ENCODE results near the gene SLC7A6OS. TPM values are rescaled to one million over a fixed set of nuclear protein-coding genes. Genes with fewer than 3 reads are reported as not detected.

Gene SLC7A6OS
- total RNA-seq, 1 experiment from 2014 or later, result 19.4 TPM

GRCh38 chr16:68347605-68348004 lies 36.9 kb upstream of the SLC7A6OS start:
- intact Hi-C loops (cut with micrococcal nuclease), result no loop called here
- ChIA-PET POLR2A (no interaction called here), CTCF (interaction anchor here (0.5 kb wide), 1 partner anchor 113 kb away, joined by 3 read pairs; no protein-coding TSS in a partner anchor)
- Mint-ChIP-seq H3K27ac (ENCODE audit: low read depth, unreplicated experiment) (no peak overlapping the region), H3K36me3 (ENCODE audit: insufficient read depth, unreplicated experiment) (peaks cover 63% of the 10 kb centered on the region), H3K9me3 (ENCODE audit: unreplicated experiment) (no peaks in the 10 kb centered on the region), H3K27me3 (ENCODE audit: insufficient read depth, unreplicated experiment) (no peaks in the 10 kb centered on the region), H3K4me3 (ENCODE audit: unreplicated experiment) (no peak overlapping the region), H3K4me1 (ENCODE audit: insufficient read depth, unreplicated experiment) (no peaks in the 10 kb centered on the region)
- DNase-seq (ENCODE audit: unreplicated experiment), result no peak
- TF ChIP-seq CTCF (IDR thresholded peaks at IDR 0.05; ENCODE audit: unreplicated experiment), result no peak
- BruUV-seq (replicated peaks), result no TSS peak

- ChIA-PET POLR2A (no interaction called here), CTCF (interaction anchor here (0.5 to 0.6 kb wide), 2 partner anchors 114 to 463 kb away, joined by 3 to 4 read pairs; no protein-coding TSS in a partner anchor)
- no peak for TF ChIP-seq CTCF (IDR thresholded peaks at IDR 0.05; ENCODE audit: unreplicated experiment)
- H3K36me3 Mint-ChIP-seq (ENCODE audit: insufficient read depth, unreplicated experiment), result peaks cover 60% of the 10 kb centered on the region
- H3K4me1 Mint-ChIP-seq (ENCODE audit: insufficient read depth, unreplicated experiment), result no peaks in the 10 kb centered on the region
- DNase-seq (ENCODE audit: unreplicated experiment), result no peak
- no peak overlapping the region for H3K27ac Mint-ChIP-seq (ENCODE audit: low read depth, unreplicated experiment)
- intact Hi-C loops (cut with micrococcal nuclease), result no loop called here
- no TSS peak for BruUV-seq (replicated peaks)
- no peaks in the 10 kb centered on the region for H3K27me3 Mint-ChIP-seq (ENCODE audit: insufficient read depth, unreplicated experiment)
- no peak overlapping the region for H3K4me3 Mint-ChIP-seq (ENCODE audit: unreplicated experiment)
- no peaks in the 10 kb centered on the region for H3K9me3 Mint-ChIP-seq (ENCODE audit: unreplicated experiment)
These were observed 36.2 kb upstream of the SLC7A6OS start for GRCh38 chr16:68346892-68347480.

GRCh38 chr16:68345958-68346635 lies 35.4 kb upstream of the SLC7A6OS start:
- Mint-ChIP-seq H3K36me3 (ENCODE audit: insufficient read depth, unreplicated experiment) (peaks cover 68% of the 10 kb centered on the region), H3K9me3 (ENCODE audit: unreplicated experiment) (no peaks in the 10 kb centered on the region), H3K4me3 (ENCODE audit: unreplicated experiment) (no peak overlapping the region), H3K27me3 (ENCODE audit: insufficient read depth, unreplicated experiment) (no peaks in the 10 kb centered on the region), H3K27ac (ENCODE audit: low read depth, unreplicated experiment) (no peak overlapping the region), H3K4me1 (ENCODE audit: insufficient read depth, unreplicated experiment) (no peaks in the 10 kb centered on the region)
- TF ChIP-seq CTCF (IDR thresholded peaks at IDR 0.05; ENCODE audit: unreplicated experiment), result no peak
- BruUV-seq (replicated peaks), result no TSS peak
- intact Hi-C loops (cut with micrococcal nuclease), result no loop called here
- no peak for DNase-seq (ENCODE audit: unreplicated experiment)
- POLR2A ChIA-PET, result no interaction called here
- CTCF ChIA-PET, result interaction anchor here (0.6 kb wide), 1 partner anchor 462 kb away, joined by 4 read pairs; no protein-coding TSS in a partner anchor

- Mint-ChIP-seq H3K9me3 (ENCODE audit: unreplicated experiment) (no peaks in the 10 kb centered on the region), H3K4me1 (ENCODE audit: insufficient read depth, unreplicated experiment) (no peaks in the 10 kb centered on the region), H3K27me3 (ENCODE audit: insufficient read depth, unreplicated experiment) (no peaks in the 10 kb centered on the region), H3K27ac (ENCODE audit: low read depth, unreplicated experiment) (no peak overlapping the region), H3K4me3 (ENCODE audit: unreplicated experiment) (no peak overlapping the region), H3K36me3 (ENCODE audit: insufficient read depth, unreplicated experiment) (peaks cover 71% of the 10 kb centered on the region)
- intact Hi-C loops (cut with micrococcal nuclease), result no loop called here
- no peak for TF ChIP-seq CTCF (IDR thresholded peaks at IDR 0.05; ENCODE audit: unreplicated experiment)
- ChIA-PET CTCF (interaction anchor here (1.3 kb wide), 1 partner anchor 16 kb away, joined by 5 read pairs; no protein-coding TSS in a partner anchor), POLR2A (no interaction called here)
- no peak for DNase-seq (ENCODE audit: unreplicated experiment)
- no TSS peak for BruUV-seq (replicated peaks)
These were observed 34.6 kb upstream of the SLC7A6OS start for GRCh38 chr16:68345351-68345810.
